Vagina (tissue), 2 donors: ENCODE results near the gene SH3RF1.

Experiments
- POLR2A ChIP-seq, 2 donors: fragments of 450-650 bp; IDR thresholded peaks; one replicate each; pipeline ENCODE4 v1.6.1; 2017; ENCODE audit warnings: antibody characterized with exemption in 2 of 2, mild to moderate bottlenecking in 2 of 2, moderate library complexity in 2 of 2
- POLR2AphosphoS5 ChIP-seq, 2 donors: sonication (generic); formaldehyde crosslinking; IDR thresholded peaks; one replicate each; pipeline ENCODE4 v1.9.0; 2017; ENCODE audit warnings: antibody characterized with exemption in 2 of 2, mild to moderate bottlenecking in 2 of 2, low read depth in 1 of 2; ENCODE audit not compliant: insufficient read depth in 1 of 2
- TF ChIP-seq, protein P1 (sequence below), 3 experiments: fragments of 450-650 bp in 2 of 3; fragments of 200-600 bp in 1 of 3; sonication (generic) in 1 of 3; IDR thresholded peaks; one replicate each; pipeline ENCODE4 v1.5.1; 2017 to 2019; ENCODE audit warnings: antibody characterized with exemption in 3 of 3, mild to moderate bottlenecking in 2 of 3, moderate library complexity in 2 of 3

DNA sequence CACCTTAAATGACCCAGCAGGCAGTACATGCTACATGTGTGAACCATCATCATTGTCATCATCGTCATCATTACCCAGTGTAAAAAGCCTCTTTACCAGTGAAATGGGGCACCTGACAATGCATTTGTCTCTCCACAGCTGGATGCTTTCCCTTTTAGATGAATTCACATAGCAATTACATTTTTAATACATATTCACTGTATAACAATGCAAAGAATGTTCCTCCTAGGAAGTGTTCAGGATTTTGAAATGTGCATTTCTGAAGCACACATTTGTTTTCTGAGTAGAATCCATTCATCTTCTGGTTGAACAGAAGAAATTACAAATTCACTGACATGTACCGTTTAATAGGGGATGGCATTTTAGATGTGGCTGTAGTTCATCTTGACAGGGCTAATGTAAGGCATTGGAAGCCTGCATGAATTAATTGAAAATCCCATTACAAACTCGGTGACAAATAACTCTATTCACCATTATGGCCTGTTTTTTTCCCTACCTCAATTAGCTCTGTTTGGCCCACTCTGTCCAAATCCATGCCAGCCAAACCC, 111.1 kb downstream of the SH3RF1 start:
- TF ChIP-seq, protein P1, sequence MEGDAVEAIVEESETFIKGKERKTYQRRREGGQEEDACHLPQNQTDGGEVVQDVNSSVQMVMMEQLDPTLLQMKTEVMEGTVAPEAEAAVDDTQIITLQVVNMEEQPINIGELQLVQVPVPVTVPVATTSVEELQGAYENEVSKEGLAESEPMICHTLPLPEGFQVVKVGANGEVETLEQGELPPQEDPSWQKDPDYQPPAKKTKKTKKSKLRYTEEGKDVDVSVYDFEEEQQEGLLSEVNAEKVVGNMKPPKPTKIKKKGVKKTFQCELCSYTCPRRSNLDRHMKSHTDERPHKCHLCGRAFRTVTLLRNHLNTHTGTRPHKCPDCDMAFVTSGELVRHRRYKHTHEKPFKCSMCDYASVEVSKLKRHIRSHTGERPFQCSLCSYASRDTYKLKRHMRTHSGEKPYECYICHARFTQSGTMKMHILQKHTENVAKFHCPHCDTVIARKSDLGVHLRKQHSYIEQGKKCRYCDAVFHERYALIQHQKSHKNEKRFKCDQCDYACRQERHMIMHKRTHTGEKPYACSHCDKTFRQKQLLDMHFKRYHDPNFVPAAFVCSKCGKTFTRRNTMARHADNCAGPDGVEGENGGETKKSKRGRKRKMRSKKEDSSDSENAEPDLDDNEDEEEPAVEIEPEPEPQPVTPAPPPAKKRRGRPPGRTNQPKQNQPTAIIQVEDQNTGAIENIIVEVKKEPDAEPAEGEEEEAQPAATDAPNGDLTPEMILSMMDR (IDR thresholded peaks at IDR 0.05), result no peak
- no peak for TF ChIP-seq POLR2AphosphoS5 (IDR thresholded peaks at IDR 0.05; ENCODE audit: insufficient read depth in 1 of 2, low read depth in 1 of 2)
- no peak for TF ChIP-seq POLR2A (IDR thresholded peaks at IDR 0.05)
